HG02885 (cell line): ENCODE measurements around the gene SLC7A6OS.
A peak's percentile ranks its signal among the peaks of the same experiment; 100 is the strongest.

Experiments used
- ATAC-seq: cut with Tn5 transposase; IDR thresholded peaks from one replicate; pipeline ENCODE4 v1.9.1; 2021; ENCODE audit warnings: mild to moderate bottlenecking; ENCODE audit not compliant: unreplicated experiment, poor library complexity

The SLC7A6OS gene

GRCh38 chr16:68257906-68258800, 52.6 kb downstream of the SLC7A6OS start:
- ATAC-seq: no peak

GRCh38 chr16:68257251-68257905, 53.4 kb downstream of the SLC7A6OS start:
- peak; percentile 71 for ATAC-seq

- ATAC-seq: no peak
These were observed 55.0 kb downstream of the SLC7A6OS start for GRCh38 chr16:68255712-68256111.

- no peak for ATAC-seq
These were observed 57.0 kb downstream of the SLC7A6OS start for GRCh38 chr16:68253721-68254120.

- no peak for ATAC-seq
These were observed 58.4 kb downstream of the SLC7A6OS start for GRCh38 chr16:68252383-68252782.

GRCh38 chr16:68251832-68252231, 58.9 kb downstream of the SLC7A6OS start:
- no peak for ATAC-seq

GRCh38 chr16:68250951-68251350, 59.8 kb downstream of the SLC7A6OS start:
- no peak for ATAC-seq

- no peak for ATAC-seq
These were observed 61.4 kb downstream of the SLC7A6OS start for GRCh38 chr16:68249371-68249770.
